Esophagus squamous epithelium (tissue), 4 donors: ENCODE measurements around the gene CBX5.

Source experiments
- CTCF ChIP-seq, 6 experiments: fragments of 450-650 bp in 4 of 6; fragments of 200-600 bp in 2 of 6; sonication (generic) in 2 of 6; IDR thresholded peaks; one replicate each; pipeline ENCODE4 v1.5.1; 2016 to 2019; ENCODE audit warnings: antibody characterized with exemption in 6 of 6, mild to moderate bottlenecking in 4 of 6, moderate library complexity in 4 of 6
- POLR2A ChIP-seq, 4 donors: fragments of 450-650 bp; IDR thresholded peaks; one replicate each; pipeline ENCODE4 v1.6.1; 2017; ENCODE audit warnings: antibody characterized with exemption in 4 of 4, mild to moderate bottlenecking in 4 of 4, moderate library complexity in 3 of 4

- TF ChIP-seq CTCF (IDR thresholded peaks at IDR 0.05) (no peak), POLR2A (IDR thresholded peaks at IDR 0.05) (no peak)
These were observed 24.4 kb upstream of the CBX5 start for GRCh38 chr12:54304187-54304810.
